ENCODE data around the gene GIPC2. TPM values are rescaled to one million over a fixed set of nuclear protein-coding genes. Genes with fewer than 3 reads are reported as not detected.
"Not testable (repeated sequence)": the region's sequence is repeated elsewhere in the genome, so short reads cannot be mapped to it uniquely, and the experiment has no call there.

The GIPC2 gene, protein sequence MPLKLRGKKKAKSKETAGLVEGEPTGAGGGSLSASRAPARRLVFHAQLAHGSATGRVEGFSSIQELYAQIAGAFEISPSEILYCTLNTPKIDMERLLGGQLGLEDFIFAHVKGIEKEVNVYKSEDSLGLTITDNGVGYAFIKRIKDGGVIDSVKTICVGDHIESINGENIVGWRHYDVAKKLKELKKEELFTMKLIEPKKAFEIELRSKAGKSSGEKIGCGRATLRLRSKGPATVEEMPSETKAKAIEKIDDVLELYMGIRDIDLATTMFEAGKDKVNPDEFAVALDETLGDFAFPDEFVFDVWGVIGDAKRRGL
- polyA plus RNA-seq (ENCODE audit: insufficient read length in 12 of 12), result 1 to 10 TPM in 11 of 12 donors, not detected in 1; 1.0 to 9.8 (median 1.6) TPM
- long read RNA-seq, donor 1, transcript GIPC2-201 (6 exons, 3,847 nt), result major isoform, 18 of 53 reads
- long read RNA-seq, donor 1, partial matches to known transcripts, result 24 of 53 reads
- long read RNA-seq, donor 1, other reads (novel, unspliced or antisense), result 11 of 53 reads
- long read RNA-seq, donor 2, partial matches to known transcripts, result 0 of 1 reads
- long read RNA-seq, donor 2, other reads (novel, unspliced or antisense), result 0 of 1 reads
- long read RNA-seq, donor 3, result 0 reads
- long read RNA-seq, donor 4, result 0 reads
- long read RNA-seq, donor 5, partial matches to known transcripts, result 0 of 1 reads
- long read RNA-seq, donor 5, other reads (novel, unspliced or antisense), result 0 of 1 reads
- long read RNA-seq, donor 6, result 0 reads
- long read RNA-seq, donor 7, result 0 reads
- long read RNA-seq, donor 8, result 0 reads
- long read RNA-seq, donor 9, partial matches to known transcripts, result 22 of 22 reads
- long read RNA-seq, donor 9, other reads (novel, unspliced or antisense), result 0 of 22 reads
- long read RNA-seq, donor 10, result 0 reads
- long read RNA-seq, donor 11, result 0 reads

DNA sequence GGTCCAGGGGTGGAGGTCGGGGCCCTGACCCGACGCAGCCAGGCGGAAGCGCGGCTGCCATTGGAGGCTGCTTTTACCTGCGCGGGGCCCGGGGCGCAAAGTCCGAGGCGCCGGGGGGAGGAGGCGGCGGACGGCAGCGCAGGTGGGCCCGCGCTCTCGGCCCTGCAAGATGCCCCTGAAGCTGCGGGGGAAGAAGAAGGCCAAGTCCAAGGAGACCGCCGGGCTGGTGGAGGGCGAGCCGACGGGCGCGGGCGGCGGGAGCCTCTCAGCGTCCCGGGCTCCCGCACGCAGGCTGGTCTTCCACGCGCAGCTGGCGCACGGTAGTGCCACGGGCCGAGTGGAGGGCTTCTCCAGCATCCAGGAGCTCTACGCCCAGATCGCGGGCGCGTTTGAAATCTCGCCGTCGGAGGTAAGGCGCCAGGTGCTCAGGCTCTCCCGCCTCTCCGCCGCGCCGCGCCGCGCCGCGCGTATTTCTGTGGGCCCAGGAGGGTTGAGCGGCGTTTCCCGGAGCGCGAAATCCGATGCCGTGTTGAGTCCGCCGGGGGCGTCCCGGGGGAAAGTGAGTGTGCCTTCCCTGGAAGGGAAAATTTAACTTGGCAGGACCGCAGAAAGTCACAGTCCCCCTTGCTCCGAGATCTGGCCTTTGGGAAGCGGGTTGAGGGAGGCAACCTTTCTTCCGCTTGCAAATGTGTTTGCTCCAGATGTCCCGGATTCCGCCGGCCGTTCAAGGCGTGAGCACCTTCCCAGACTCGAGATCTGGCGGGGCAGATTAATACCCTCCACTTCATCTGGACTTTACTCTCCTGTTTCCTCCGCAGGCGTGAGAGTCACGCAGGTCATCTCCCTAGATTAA is at the start of gene GIPC2:
Gene GIPC2 (plus strand): TSS at position 41 of the 853 bp plus-strand sequence. CDS start 129 bp downstream, at position 170.
- no peak for DNase-seq

- DNase-seq, result no peak
These were observed 49.0 kb upstream of the GIPC2 start for GRCh38 chr1:77996734-77997133.

- not testable (repeated sequence) for DNase-seq
These were observed 45.2 kb upstream of the GIPC2 start for GRCh38 chr1:78000536-78000935.

DNA sequence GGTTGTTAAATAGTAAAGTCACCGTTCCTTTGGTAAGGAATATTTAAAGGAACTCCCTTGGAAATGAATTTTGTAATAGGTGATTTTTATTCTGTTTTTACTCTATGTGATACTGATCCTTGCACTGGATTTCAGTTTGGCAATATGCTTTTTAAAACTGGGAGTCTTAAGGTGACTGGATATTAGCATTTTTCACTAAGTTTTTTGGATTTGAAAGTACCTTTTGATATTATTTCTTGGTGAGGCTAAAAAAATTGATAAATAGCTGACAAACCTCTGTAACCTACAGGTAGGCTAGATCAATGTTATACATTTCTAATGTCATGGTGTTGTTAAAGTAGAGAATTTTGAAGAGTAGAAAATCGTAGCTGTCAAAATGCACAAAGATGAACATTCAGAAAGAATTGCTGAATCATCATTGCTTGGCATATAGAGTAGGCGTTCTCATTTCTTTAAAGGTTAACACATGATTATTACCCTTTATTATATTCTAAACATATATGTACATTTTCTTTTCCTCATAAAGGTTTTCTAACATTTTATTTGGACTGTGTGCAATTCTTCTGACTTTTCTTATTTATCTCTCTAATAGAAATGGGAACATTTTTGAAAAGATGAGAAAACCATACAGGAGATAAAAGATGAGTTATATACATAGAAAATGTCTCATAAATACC is 42.6 kb upstream of the GIPC2 start:
- DNase-seq, result no peak

DNA sequence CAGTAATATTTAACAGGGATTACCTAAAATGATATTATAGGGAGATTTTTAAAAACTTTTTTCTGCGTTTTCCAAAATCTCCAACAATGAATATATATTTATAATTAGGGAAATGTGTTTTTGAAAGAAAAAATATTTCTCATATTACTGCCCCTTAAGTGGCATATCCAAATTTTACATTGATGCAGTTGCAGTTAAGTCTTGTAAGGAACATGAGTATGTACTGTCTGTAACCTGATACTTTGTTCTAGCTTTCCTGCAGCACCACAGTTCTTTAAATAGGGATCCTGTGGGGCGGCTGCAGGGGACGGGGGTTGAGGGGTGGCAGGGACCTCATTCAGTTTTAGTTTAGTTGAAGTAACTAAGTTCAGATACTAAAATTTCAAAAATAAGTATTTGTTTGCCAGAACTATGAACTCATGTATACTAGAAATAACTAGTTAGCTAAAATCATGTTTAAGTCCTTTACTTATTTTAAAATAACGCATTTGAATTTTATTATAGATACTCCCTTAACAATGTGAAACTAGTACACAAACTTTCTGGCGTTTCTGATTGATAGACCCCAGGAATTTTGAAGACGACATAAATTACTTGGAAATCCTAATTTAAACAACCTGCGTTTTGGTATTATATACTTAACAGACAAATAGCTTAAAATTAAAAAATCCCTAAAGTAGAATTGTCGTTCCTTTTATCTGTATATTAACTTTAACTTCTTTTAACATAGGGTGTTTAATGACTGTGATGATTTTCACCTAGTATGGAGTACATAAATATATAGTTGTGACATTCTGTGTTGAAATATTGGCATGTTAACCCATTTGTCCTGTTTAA is 41.7 kb upstream of the GIPC2 start:
- peak; percentile 68 for DNase-seq

DNA sequence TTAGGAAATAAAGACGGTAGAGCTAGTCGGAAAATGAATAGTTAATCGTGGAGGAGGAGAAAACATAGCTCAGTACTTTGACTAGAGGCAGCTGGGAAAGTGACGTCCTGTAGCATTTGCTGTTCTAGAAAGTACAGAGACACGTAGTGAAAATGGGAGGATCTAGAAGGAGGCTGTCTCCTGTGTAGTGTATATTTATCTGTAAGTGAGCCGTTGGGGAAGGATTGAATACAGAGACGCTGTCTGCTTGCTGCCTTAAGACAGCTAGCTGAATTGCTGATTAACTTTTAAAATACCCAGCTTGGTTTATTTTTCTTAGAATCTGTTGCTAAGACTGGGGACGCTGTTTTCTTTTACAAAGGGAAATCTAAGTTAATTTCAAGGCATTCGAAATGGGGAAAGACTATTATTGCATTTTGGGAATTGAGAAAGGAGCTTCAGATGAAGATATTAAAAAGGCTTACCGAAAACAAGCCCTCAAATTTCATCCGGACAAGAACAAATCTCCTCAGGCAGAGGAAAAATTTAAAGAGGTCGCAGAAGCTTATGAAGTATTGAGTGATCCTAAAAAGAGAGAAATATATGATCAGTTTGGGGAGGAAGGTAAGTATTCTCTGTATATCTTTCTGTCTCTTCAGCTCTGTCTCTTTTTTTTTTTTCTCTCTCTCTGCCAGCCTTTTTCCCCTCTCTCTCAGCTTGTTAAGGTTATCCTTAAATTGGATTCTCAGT is 40.9 kb upstream of the GIPC2 start, which contains the start of gene DNAJB4:
Gene DNAJB4 (plus strand): TSS at position 221 of the 729 bp plus-strand sequence. CDS start 172 bp downstream, at position 393.
- peak; percentile 96 for DNase-seq

GRCh38 chr1:78005448-78005722 is 40.4 kb upstream of the GIPC2 start:
- DNase-seq, result no peak

DNA sequence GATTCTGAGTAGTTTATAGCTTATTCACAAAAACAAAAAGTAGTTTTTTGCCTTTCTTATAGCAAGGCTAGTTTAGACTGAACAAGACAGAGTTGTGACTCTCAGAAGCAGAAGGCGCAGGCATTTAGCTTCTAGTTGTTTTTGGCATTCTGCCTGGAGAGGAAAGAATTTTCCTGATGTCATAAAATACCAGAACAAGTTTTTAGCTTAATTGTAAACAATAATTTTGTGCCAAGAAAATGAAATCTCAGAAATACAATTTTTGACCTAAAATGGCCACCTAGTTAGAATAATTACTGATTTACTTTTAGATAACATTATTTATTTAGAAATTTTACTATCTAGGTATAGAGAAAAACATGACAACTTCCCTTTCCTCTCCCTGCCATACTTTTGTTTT is 40.0 kb upstream of the GIPC2 start:
- peak; percentile 88 for DNase-seq

GRCh38 chr1:78006521-78006920 is 39.2 kb upstream of the GIPC2 start:
- no peak for DNase-seq

- no peak for DNase-seq
These were observed 38.0 kb upstream of the GIPC2 start for GRCh38 chr1:78007677-78008341.

DNA sequence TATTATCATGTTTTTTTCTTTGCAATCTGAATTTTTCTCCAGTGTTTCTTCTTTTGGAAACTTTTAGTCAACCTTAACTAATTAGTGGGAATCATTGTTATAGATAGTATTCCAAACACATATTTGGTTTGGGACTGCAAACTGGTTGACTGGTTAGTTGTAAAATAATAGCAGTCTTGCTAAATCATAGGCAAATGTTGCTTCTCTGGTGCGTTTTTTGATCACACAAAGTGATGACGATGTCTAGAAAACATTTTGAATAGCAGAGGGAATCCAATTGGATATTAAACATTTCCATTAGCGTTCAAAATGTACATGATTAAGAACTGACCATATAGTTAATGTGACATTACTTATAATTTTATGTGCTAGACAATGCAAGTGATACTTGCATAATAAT is 36.5 kb upstream of the GIPC2 start:
- DNase-seq, result no peak

DNA sequence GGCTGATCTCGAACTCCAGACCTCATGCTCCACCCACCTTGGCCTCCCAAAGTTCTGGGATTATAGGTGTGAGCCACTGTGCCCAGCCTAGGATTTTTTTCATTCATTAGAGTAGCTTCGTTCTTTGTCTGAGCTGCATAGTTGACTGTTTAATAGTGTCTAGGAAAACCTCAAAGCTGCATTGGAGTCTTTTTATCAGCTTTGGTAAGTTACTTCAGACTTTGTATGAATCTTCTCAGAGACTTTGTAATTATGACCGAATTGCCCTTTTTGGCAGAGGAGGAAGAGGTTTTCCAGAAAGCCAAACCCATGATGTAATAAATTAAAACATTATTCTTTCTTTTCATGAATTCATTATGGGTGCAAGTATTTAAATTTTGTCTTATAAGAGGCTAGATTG is 35.9 kb upstream of the GIPC2 start:
- DNase-seq, result no peak

GRCh38 chr1:78011050-78011449 is 34.7 kb upstream of the GIPC2 start:
- no peak for DNase-seq

- no peak for DNase-seq
These were observed 30.6 kb upstream of the GIPC2 start for GRCh38 chr1:78015148-78015547.

DNA sequence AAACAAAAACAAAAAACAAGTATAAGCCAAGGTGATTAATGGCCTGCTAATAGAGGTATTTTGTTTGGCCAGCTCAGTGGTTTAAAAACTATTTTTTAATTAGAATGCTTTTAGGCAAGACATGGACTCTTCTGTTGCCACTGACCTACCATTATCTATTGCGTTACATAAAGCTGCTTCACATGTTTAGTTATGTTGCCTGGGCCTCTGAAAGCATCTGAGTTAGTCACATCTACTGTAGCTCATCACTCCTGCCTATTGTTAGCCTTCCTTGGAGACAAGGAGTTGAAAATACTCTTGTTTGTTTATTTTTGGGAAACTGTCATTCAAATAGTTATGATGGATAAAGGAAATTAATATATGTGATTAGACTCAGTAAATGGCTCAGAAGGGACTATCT is 26.7 kb upstream of the GIPC2 start:
- no peak for DNase-seq

DNA sequence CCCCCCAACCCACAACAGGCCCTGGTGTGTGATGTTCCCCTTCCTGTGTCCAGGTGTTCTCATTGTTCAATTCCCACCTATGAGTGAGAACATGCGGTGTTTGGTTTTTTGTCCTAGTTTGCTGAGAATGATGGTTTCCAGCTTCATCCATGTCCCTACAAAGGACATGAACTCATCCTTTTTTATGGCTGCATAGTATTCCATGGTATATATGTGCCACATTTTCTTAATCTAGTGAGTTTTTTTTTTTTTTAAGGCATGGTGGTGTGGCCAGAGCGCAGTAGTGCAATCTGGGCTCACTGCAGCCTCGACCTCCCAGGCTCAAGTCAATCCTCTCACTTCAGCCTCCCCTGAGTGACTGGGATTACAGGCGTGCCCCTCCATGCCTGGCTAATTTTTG is 24.6 kb upstream of the GIPC2 start:
- DNase-seq, result not testable (repeated sequence)

DNA sequence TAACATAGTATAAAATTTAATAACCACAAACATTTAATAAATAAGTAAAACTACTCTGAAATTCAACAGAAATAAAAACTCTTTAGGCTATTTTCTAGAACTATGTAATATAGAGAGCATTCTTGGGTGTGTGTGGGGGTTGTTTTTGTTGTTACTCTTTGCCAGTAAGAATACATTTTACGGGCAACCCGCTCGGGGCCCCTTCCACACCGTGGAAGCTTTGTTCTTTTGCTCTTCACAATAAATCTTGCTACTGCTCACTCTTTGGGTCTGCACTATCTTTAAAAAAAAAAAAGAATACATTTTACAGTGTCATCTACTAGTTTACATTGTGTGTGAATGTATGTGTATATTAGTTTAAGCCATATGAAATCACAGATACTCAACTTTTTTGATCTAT is 16.0 kb upstream of the GIPC2 start:
- DNase-seq, result no peak

DNA sequence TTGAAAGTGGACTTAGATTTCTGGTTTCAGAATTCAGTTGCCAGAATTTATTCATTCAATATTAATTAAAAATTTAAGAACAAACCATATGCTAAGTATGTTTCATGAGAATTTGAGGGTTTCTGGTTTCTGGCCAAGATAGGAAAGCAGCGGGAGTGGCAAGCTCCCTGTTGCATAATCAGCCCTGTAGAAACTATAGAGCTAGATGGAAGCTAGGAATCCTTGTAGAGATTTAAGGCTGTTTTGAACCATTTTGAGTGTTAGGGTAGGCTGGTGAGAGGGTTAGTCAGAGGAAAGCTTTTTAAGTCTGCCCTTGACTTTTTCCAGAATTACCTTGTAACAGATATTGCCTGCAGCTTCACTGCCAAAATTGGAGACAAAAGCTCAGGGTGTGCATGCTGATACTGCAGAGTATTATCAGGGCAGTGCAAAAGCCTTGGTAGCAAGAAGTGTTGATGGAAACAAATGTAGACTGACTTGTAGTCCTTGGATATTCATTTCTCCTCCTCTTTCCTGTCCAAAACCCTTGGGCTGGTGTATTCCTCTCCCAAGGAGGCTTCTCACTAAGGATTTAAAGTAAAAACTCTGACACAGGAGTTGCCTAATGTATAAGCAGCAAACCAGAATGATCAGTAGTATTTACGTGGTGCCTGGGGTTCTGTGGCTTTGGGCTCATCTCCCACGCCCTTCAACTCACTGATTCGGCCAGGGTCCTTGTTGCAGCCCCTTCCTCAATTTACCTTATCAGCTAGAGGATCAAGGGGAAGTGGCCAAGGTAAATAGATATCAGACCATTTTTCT is 12.6 kb upstream of the GIPC2 start:
- no peak for DNase-seq
